Activated CD8-positive, alpha-beta T cell treated with anti-CD3 and anti-CD28 coated beads for 36 hours (primary cell): ENCODE results near the gene LIX1L. TPM values are rescaled to one million over a fixed set of nuclear protein-coding genes. Genes with fewer than 3 reads are reported as not detected.

Source experiments
- ATAC-seq: fragments of 200-7000 bp; cut with Tn5 transposase; one replicate; pipeline ENCODE4 v1.10.0; 2021; ENCODE audit warnings: mild to moderate bottlenecking, moderate library complexity
- CTCF ChIA-PET: fragments of 350-600 bp; sonication (Branson Sonifier 250); formaldehyde crosslinking; loops from one replicate; lab custom pipeline; 2021; ENCODE audit warnings: antibody characterized with exemption; lab: Charles Lee
- POLR2A ChIA-PET: fragments of 350-600 bp; sonication (Branson Sonifier 250); formaldehyde crosslinking; loops from one replicate; lab custom pipeline; 2021; ENCODE audit warnings: antibody characterized with exemption; lab: Charles Lee
- DNase-seq: peaks from one replicate; pipeline ENCODE4 v3.0.0-alpha.2; 2020
- H3K27ac Mint-ChIP-seq: one replicate; pipeline ENCODE4 v1.8.0; 2021; ENCODE audit warnings: mild to moderate bottlenecking, mixed read lengths
- H3K27me3 Mint-ChIP-seq: one replicate; pipeline ENCODE4 v1.8.0; 2021; ENCODE audit warnings: mixed read lengths
- H3K36me3 Mint-ChIP-seq: one replicate; pipeline ENCODE4 v1.8.0; 2021; ENCODE audit warnings: low read depth, mixed read lengths
- H3K4me1 Mint-ChIP-seq: one replicate; pipeline ENCODE4 v1.8.0; 2021; ENCODE audit warnings: low read depth, mixed read lengths
- H3K4me3 Mint-ChIP-seq: one replicate; pipeline ENCODE4 v1.8.0; 2021; ENCODE audit warnings: mild to moderate bottlenecking, moderate library complexity, mixed read lengths
- H3K9me3 Mint-ChIP-seq: one replicate; pipeline ENCODE4 v1.8.0; 2021; ENCODE audit warnings: mixed read lengths
- CTCF ChIP-seq: fragments of 200-600 bp; IDR thresholded peaks from one replicate; pipeline ENCODE4 v1.8.0; 2022; ENCODE audit warnings: antibody characterized with exemption, mild to moderate bottlenecking
- intact Hi-C: fragments of 100-400 bp; cut with micrococcal nuclease; formaldehyde crosslinking; loops from one replicate; pipeline ENCODE4 v1.10.0; 2022
- total RNA-seq, 2 experiments: library from RNA; stranded (reverse); gene quantifications; one replicate each; pipeline ENCODE4 v1.2.3, GENCODE V29; 2021

LIX1L gene
- total RNA-seq, 2 experiments from 2014 or later, result 41.5 to 43.6 TPM

- no peak for TF ChIP-seq CTCF
- H3K4me1 Mint-ChIP-seq, result peaks cover 57% of the 10 kb centered on the region
- ATAC-seq (no peak), DNase-seq (no peak)
- ChIA-PET POLR2A (interaction anchor here (0.6 to 14.1 kb wide), 6 partner anchors 10 to 69 kb away, joined by 3 to 446 read pairs (median 7); partner anchors contain the start of genes RBM8A and TXNIP), CTCF (interaction anchor here (1.2 to 8.7 kb wide), 3 partner anchors 9 to 24 kb away, joined by 3 to 247 read pairs (median 147); partner anchors contain the start of gene TXNIP)
- no peak overlapping the region for H3K4me3 Mint-ChIP-seq
- no peak overlapping the region for H3K27ac Mint-ChIP-seq
- H3K9me3 Mint-ChIP-seq, result peaks cover 2% of the 10 kb centered on the region
- intact Hi-C loops, result no loop called here
- no peaks in the 10 kb centered on the region for H3K27me3 Mint-ChIP-seq
- no peaks in the 10 kb centered on the region for H3K36me3 Mint-ChIP-seq
Measured at GRCh38 chr1:145983206-145983675, 25.4 kb upstream of the LIX1L start.

- H3K9me3 Mint-ChIP-seq, result no peaks in the 10 kb centered on the region
- intact Hi-C loops, result no loop called here
- ATAC-seq (no peak), DNase-seq (no peak)
- ChIA-PET POLR2A (interaction anchor here (0.8 to 14.1 kb wide), 6 partner anchors 11 to 70 kb away, joined by 3 to 446 read pairs (median 7); partner anchors contain the start of genes ANKRD34A, POLR3GL, RBM8A and TXNIP), CTCF (interaction anchor here (1.2 to 8.7 kb wide), 5 partner anchors 10 to 136 kb away, joined by 4 to 247 read pairs (median 13); partner anchors contain the start of genes NUDT17 and TXNIP)
- H3K36me3 Mint-ChIP-seq, result no peaks in the 10 kb centered on the region
- H3K27ac Mint-ChIP-seq, result no peak overlapping the region
- TF ChIP-seq CTCF, result no peak
- peaks cover 49% of the 10 kb centered on the region for H3K4me1 Mint-ChIP-seq
- H3K4me3 Mint-ChIP-seq, result no peak overlapping the region
- H3K27me3 Mint-ChIP-seq, result no peaks in the 10 kb centered on the region
Measured at GRCh38 chr1:145982010-145982723, 24.4 kb upstream of the LIX1L start.

GRCh38 chr1:145980457-145980994, 22.7 kb upstream of the LIX1L start:
- no peaks in the 10 kb centered on the region for H3K36me3 Mint-ChIP-seq
- ChIA-PET CTCF (interaction anchor here (0.9 to 8.7 kb wide), 9 partner anchors 12 to 135 kb away, joined by 3 to 247 read pairs (median 5); partner anchors contain the start of genes ANKRD34A, NUDT17, POLR3GL and RBM8A), POLR2A (interaction anchor here (0.9 to 14.1 kb wide), 10 partner anchors 13 to 62 kb away, joined by 3 to 446 read pairs (median 12); partner anchors contain the start of genes ANKRD34A, LIX1L, PEX11B and POLR3GL)
- intact Hi-C loops, result no loop called here
- no peaks in the 10 kb centered on the region for H3K9me3 Mint-ChIP-seq
- H3K4me3 Mint-ChIP-seq, result no peak overlapping the region
- ATAC-seq (no peak), DNase-seq (no peak)
- no peaks in the 10 kb centered on the region for H3K27me3 Mint-ChIP-seq
- no peak overlapping the region for H3K27ac Mint-ChIP-seq
- TF ChIP-seq CTCF, result no peak
- peaks cover 43% of the 10 kb centered on the region for H3K4me1 Mint-ChIP-seq

- ATAC-seq, result peak; percentile 18
- intact Hi-C loops, result loop anchor here (2.0 kb wide), 1 partner anchor 13 kb away; no protein-coding TSS in a partner anchor
- H3K36me3 Mint-ChIP-seq, result no peaks in the 10 kb centered on the region
- H3K9me3 Mint-ChIP-seq, result no peaks in the 10 kb centered on the region
- ChIA-PET CTCF (interaction anchor here (1.1 to 8.7 kb wide), 15 partner anchors 12 to 135 kb away, joined by 3 to 247 read pairs (median 8); partner anchors contain the start of genes ANKRD34A, NUDT17, POLR3GL and RBM8A), POLR2A (interaction anchor here (0.9 to 14.1 kb wide), 11 partner anchors 13 to 72 kb away, joined by 3 to 446 read pairs (median 17); partner anchors contain the start of genes ANKRD34A, LIX1L, PEX11B and POLR3GL)
- H3K27me3 Mint-ChIP-seq, result no peaks in the 10 kb centered on the region
- H3K27ac Mint-ChIP-seq, result no peak overlapping the region
- H3K4me1 Mint-ChIP-seq, result peaks cover 41% of the 10 kb centered on the region
- TF ChIP-seq CTCF, result no peak
- no peak overlapping the region for H3K4me3 Mint-ChIP-seq
- no peak for DNase-seq
Measured at GRCh38 chr1:145979746-145980456, 22.1 kb upstream of the LIX1L start.
